WTC11 (cell line): ENCODE measurements around the gene PLXNA2. TPM values are rescaled to one million over a fixed set of nuclear protein-coding genes. Genes with fewer than 3 reads are reported as not detected.

ENCODE experiments used
- ATAC-seq: fragments of 200-7000 bp; cut with Tn5 transposase; 2 replicates; pipeline ENCODE4 v1.10.0; 2021; ENCODE audit warnings: mild to moderate bottlenecking, moderate library complexity
- CTCF ChIA-PET: fragments of 300-600 bp; sonication (Branson Sonifier 250); formaldehyde crosslinking; loops from one replicate; lab custom pipeline; 2021; ENCODE audit warnings: antibody characterized with exemption; lab: Charles Lee
- POLR2A ChIA-PET: fragments of 350-600 bp; sonication (Branson Sonifier 250); formaldehyde crosslinking; loops from one replicate; lab custom pipeline; 2021; ENCODE audit warnings: antibody characterized with exemption; lab: Charles Lee
- DNase-seq: peaks from one replicate; pipeline ENCODE4 v3.0.0; 2021; ENCODE audit warnings: low spot score
- H3K27ac Mint-ChIP-seq: 2 replicates; pipeline ENCODE4 v1.8.0; 2021; ENCODE audit warnings: mixed read lengths
- H3K27me3 Mint-ChIP-seq: 2 replicates; pipeline ENCODE4 v1.8.0; 2021; ENCODE audit warnings: low read depth, mild to moderate bottlenecking, moderate library complexity, mixed read lengths
- H3K36me3 Mint-ChIP-seq: 2 replicates; pipeline ENCODE4 v1.8.0; 2021; ENCODE audit warnings: mixed read lengths
- H3K4me1 Mint-ChIP-seq: 2 replicates; pipeline ENCODE4 v1.8.0; 2022; ENCODE audit warnings: mixed read lengths
- H3K4me3 Mint-ChIP-seq: 2 replicates; pipeline ENCODE4 v1.8.0; 2021; ENCODE audit warnings: mild to moderate bottlenecking, moderate library complexity, mixed read lengths
- H3K9me3 Mint-ChIP-seq: 2 replicates; pipeline ENCODE4 v1.8.0; 2021; ENCODE audit warnings: mixed read lengths
- ATF1 ChIP-seq: sonication (generic); formaldehyde crosslinking; IDR thresholded peaks from 2 replicates; pipeline ENCODE4 v1.8.1; 2023; ENCODE audit warnings: mild to moderate bottlenecking, moderate library complexity, missing genetic modification reagents
- FOXP4 ChIP-seq: sonication (generic); formaldehyde crosslinking; IDR thresholded peaks from 2 replicates; pipeline ENCODE4 v1.8.0; 2022; ENCODE audit warnings: mild to moderate bottlenecking, missing genetic modification reagents
- HMGA2 ChIP-seq: fragments of 250-450 bp; sonication (Bioruptor Pico); IDR thresholded peaks from 2 replicates; pipeline ENCODE4 v1.4.0; 2021; ENCODE audit warnings: mild to moderate bottlenecking, moderate library complexity
- JUN ChIP-seq: sonication (generic); formaldehyde crosslinking; IDR thresholded peaks from 2 replicates; pipeline ENCODE4 v1.8.0; 2023; ENCODE audit warnings: mild to moderate bottlenecking, missing genetic modification reagents
- MXD4 ChIP-seq: fragments of 250-450 bp; sonication (Bioruptor Pico); IDR thresholded peaks from 2 replicates; pipeline ENCODE4 v1.8.0; 2021; ENCODE audit warnings: mild to moderate bottlenecking, moderate library complexity, borderline replicate concordance
- NFYB ChIP-seq: sonication (generic); formaldehyde crosslinking; conservative IDR thresholded peaks from 2 replicates; pipeline ENCODE4 v1.8.0; 2022; ENCODE audit warnings: low read depth, missing genetic modification reagents
- NR1H2 ChIP-seq: sonication (generic); formaldehyde crosslinking; IDR thresholded peaks from 2 replicates; pipeline ENCODE4 v1.9.0; 2021; ENCODE audit warnings: mild to moderate bottlenecking, moderate library complexity, missing genetic modification reagents
- PREB ChIP-seq: sonication (generic); formaldehyde crosslinking; IDR thresholded peaks from 2 replicates; pipeline ENCODE4 v1.8.1; 2022; ENCODE audit warnings: mild to moderate bottlenecking, missing genetic modification reagents, moderate library complexity, borderline replicate concordance
- SMAD4 ChIP-seq: sonication (generic); formaldehyde crosslinking; IDR thresholded peaks from 2 replicates; pipeline ENCODE4 v1.8.0; 2022; ENCODE audit warnings: mild to moderate bottlenecking, missing genetic modification reagents
- SOX15 ChIP-seq: fragments of 250-450 bp; sonication (Bioruptor Pico); IDR thresholded peaks from 2 replicates; pipeline ENCODE4 v1.9.0; 2021; ENCODE audit warnings: mild to moderate bottlenecking
- ZNF121 ChIP-seq: sonication (generic); formaldehyde crosslinking; IDR thresholded peaks from 2 replicates; pipeline ENCODE4 v1.8.0; 2023; ENCODE audit warnings: missing genetic modification reagents
- ZNF396 ChIP-seq: fragments of 250-450 bp; sonication (Bioruptor Pico); IDR thresholded peaks from 2 replicates; pipeline ENCODE4 v1.8.0; 2021; ENCODE audit warnings: mild to moderate bottlenecking, moderate library complexity, borderline replicate concordance
- ZNF423 ChIP-seq: fragments of 250-450 bp; sonication (Bioruptor Pico); IDR thresholded peaks from 2 replicates; pipeline ENCODE4 v2.1.2; 2022; ENCODE audit warnings: mild to moderate bottlenecking, moderate library complexity
- ZNF671 ChIP-seq: fragments of 250-450 bp; sonication (Bioruptor Pico); IDR thresholded peaks from 2 replicates; pipeline ENCODE4 v1.8.0; 2021; ENCODE audit warnings: mild to moderate bottlenecking
- total RNA-seq: library from RNA; stranded (reverse); gene quantifications from 3 replicates; pipeline ENCODE4 v1.2.3, GENCODE V29; 2021
- TF ChIP-seq, protein P1 (sequence below): sonication (generic); formaldehyde crosslinking; IDR thresholded peaks from 2 replicates; pipeline ENCODE4 v1.8.1; 2023; ENCODE audit warnings: mild to moderate bottlenecking, missing genetic modification reagents
- TF ChIP-seq, protein P2 (sequence below): fragments of 250-450 bp; sonication (Bioruptor Pico); IDR thresholded peaks from 2 replicates; pipeline ENCODE4 v1.9.0; 2021; ENCODE audit warnings: mild to moderate bottlenecking

The PLXNA2 gene
- total RNA-seq, 1 experiment from 2014 or later = 4.2 TPM

GRCh38 chr1:208156741-208157140 is 87.4 kb downstream of the PLXNA2 start (continued):
- no peak for TF ChIP-seq FOXP4 (CRISPR knock-in tag)
- TF ChIP-seq ZNF671 = no peak
- no peak for TF ChIP-seq PREB (CRISPR knock-in tag)

GRCh38 chr1:208156310-208156709 is 87.9 kb downstream of the PLXNA2 start:
- ChIA-PET CTCF (no interaction called here), POLR2A (interaction anchor here (1.0 kb wide), 1 partner anchor 10 kb away, joined by 3 read pairs; no protein-coding TSS in a partner anchor)
- ATAC-seq (no peak), DNase-seq (no peak)
- H3K4me3 Mint-ChIP-seq = no peak overlapping the region
- no peak overlapping the region for H3K27ac Mint-ChIP-seq
- no peaks in the 10 kb centered on the region for H3K27me3 Mint-ChIP-seq
- no peak for TF ChIP-seq ZNF671
- TF ChIP-seq ATF1 (CRISPR knock-in tag) = no peak
- no peak for TF ChIP-seq ZNF396 (CRISPR knock-in tag)
- no peak for TF ChIP-seq JUN (CRISPR knock-in tag)
- no peak for TF ChIP-seq NFYB
- no peak for TF ChIP-seq SOX15
- H3K4me1 Mint-ChIP-seq = peaks cover 40% of the 10 kb centered on the region
- H3K36me3 Mint-ChIP-seq = no peaks in the 10 kb centered on the region
- H3K9me3 Mint-ChIP-seq = no peaks in the 10 kb centered on the region

GRCh38 chr1:208154679-208155642 is 89.2 kb downstream of the PLXNA2 start:
- ATAC-seq = no peak

More at GRCh38 chr1:208154679-208155642, 89.2 kb downstream of the PLXNA2 start:
- H3K9me3 Mint-ChIP-seq = no peaks in the 10 kb centered on the region
- H3K27me3 Mint-ChIP-seq = no peaks in the 10 kb centered on the region
- ChIA-PET CTCF (interaction anchor here (0.9 to 1.2 kb wide), 4 partner anchors 23 to 90 kb away, joined by 3 to 5 read pairs (median 4); no protein-coding TSS in a partner anchor), POLR2A (no interaction called here)
- H3K4me1 Mint-ChIP-seq = peaks cover 27% of the 10 kb centered on the region
- H3K4me3 Mint-ChIP-seq = no peak overlapping the region
- no peak for DNase-seq
- no peak overlapping the region for H3K27ac Mint-ChIP-seq
- H3K36me3 Mint-ChIP-seq = no peaks in the 10 kb centered on the region
- TF ChIP-seq PREB (CRISPR knock-in tag) (no peak), MXD4 (CRISPR knock-in tag) (no peak), ZNF671 (no peak), HMGA2 (CRISPR knock-in tag) (no peak), NR1H2 (CRISPR knock-in tag) (no peak), SOX15 (no peak), ZNF423 (CRISPR knock-in tag) (no peak), ZNF121 (no peak), SMAD4 (no peak)
- TF ChIP-seq, protein P1, sequence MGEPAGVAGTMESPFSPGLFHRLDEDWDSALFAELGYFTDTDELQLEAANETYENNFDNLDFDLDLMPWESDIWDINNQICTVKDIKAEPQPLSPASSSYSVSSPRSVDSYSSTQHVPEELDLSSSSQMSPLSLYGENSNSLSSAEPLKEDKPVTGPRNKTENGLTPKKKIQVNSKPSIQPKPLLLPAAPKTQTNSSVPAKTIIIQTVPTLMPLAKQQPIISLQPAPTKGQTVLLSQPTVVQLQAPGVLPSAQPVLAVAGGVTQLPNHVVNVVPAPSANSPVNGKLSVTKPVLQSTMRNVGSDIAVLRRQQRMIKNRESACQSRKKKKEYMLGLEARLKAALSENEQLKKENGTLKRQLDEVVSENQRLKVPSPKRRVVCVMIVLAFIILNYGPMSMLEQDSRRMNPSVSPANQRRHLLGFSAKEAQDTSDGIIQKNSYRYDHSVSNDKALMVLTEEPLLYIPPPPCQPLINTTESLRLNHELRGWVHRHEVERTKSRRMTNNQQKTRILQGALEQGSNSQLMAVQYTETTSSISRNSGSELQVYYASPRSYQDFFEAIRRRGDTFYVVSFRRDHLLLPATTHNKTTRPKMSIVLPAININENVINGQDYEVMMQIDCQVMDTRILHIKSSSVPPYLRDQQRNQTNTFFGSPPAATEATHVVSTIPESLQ (CRISPR knock-in tag) = no peak
- TF ChIP-seq, protein P2, sequence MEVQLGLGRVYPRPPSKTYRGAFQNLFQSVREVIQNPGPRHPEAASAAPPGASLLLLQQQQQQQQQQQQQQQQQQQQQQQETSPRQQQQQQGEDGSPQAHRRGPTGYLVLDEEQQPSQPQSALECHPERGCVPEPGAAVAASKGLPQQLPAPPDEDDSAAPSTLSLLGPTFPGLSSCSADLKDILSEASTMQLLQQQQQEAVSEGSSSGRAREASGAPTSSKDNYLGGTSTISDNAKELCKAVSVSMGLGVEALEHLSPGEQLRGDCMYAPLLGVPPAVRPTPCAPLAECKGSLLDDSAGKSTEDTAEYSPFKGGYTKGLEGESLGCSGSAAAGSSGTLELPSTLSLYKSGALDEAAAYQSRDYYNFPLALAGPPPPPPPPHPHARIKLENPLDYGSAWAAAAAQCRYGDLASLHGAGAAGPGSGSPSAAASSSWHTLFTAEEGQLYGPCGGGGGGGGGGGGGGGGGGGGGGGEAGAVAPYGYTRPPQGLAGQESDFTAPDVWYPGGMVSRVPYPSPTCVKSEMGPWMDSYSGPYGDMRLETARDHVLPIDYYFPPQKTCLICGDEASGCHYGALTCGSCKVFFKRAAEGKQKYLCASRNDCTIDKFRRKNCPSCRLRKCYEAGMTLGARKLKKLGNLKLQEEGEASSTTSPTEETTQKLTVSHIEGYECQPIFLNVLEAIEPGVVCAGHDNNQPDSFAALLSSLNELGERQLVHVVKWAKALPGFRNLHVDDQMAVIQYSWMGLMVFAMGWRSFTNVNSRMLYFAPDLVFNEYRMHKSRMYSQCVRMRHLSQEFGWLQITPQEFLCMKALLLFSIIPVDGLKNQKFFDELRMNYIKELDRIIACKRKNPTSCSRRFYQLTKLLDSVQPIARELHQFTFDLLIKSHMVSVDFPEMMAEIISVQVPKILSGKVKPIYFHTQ = no peak
